Naive thymus-derived CD4-positive, alpha-beta T cell (primary cell): ENCODE data around the gene ASF1B. TPM values are rescaled to one million over a fixed set of nuclear protein-coding genes. Genes with fewer than 3 reads are reported as not detected.
"Not testable (repeated sequence)": the region's sequence is repeated elsewhere in the genome, so short reads cannot be mapped to it uniquely, and the experiment has no call there.

Experiments
- ATAC-seq: fragments of 150-1000 bp; cut with Tn5 transposase; 2 replicates; pipeline ENCODE4 v1.10.0; 2021; ENCODE audit warnings: mild to moderate bottlenecking, moderate library complexity
- CTCF ChIA-PET: fragments of 350-600 bp; sonication (Branson Sonifier 250); formaldehyde crosslinking; loops from one replicate; lab custom pipeline; 2021; ENCODE audit warnings: antibody characterized with exemption; lab: Charles Lee
- POLR2A ChIA-PET: fragments of 350-600 bp; sonication (Branson Sonifier 250); formaldehyde crosslinking; loops from one replicate; lab custom pipeline; 2021; ENCODE audit warnings: antibody characterized with exemption, inconsistent platforms; lab: Charles Lee
- DNase-seq, 9 donors: peaks; one replicate each; pipeline versions ENCODE4 v3.0.0 to v3.0.0-alpha.2; 2020 to 2022; ENCODE audit warnings: mixed read lengths in 1 of 9
- H3K27ac ChIP-seq: one replicate; pipeline ENCODE4 v1.7.0; 2013; ENCODE audit warnings: mild to moderate bottlenecking, low read depth, low read length, moderate library complexity
- H3K27me3 ChIP-seq, 2 donors: one replicate each; pipeline ENCODE4 v1.7.0; 2013; ENCODE audit warnings: low read length in 2 of 2, mild to moderate bottlenecking in 2 of 2, moderate library complexity in 2 of 2; ENCODE audit not compliant: control insufficient read depth in 2 of 2, insufficient read depth in 2 of 2
- H3K36me3 ChIP-seq, 3 experiments: 1 replicate in 2 of 3; 2 replicates in 1 of 3; pipeline ENCODE4 v1.7.0; 2013; ENCODE audit warnings: low read length in 3 of 3, mild to moderate bottlenecking in 3 of 3, moderate library complexity in 1 of 3; ENCODE audit not compliant: insufficient read depth in 3 of 3, control insufficient read depth in 2 of 3
- H3K4me1 ChIP-seq, 2 donors: one replicate each; pipeline ENCODE4 v1.7.0; 2013; ENCODE audit warnings: low read length in 2 of 2, mild to moderate bottlenecking in 2 of 2, moderate library complexity in 1 of 2; ENCODE audit not compliant: control insufficient read depth in 2 of 2, insufficient read depth in 2 of 2
- H3K4me3 ChIP-seq: 2 replicates; pipeline ENCODE4 v1.7.0; 2013; ENCODE audit warnings: mild to moderate bottlenecking, low read length
- H3K9me3 ChIP-seq, 3 experiments: 1 replicate in 2 of 3; 2 replicates in 1 of 3; pipeline ENCODE4 v1.7.0; 2013; ENCODE audit warnings: low read length in 3 of 3; ENCODE audit not compliant: control insufficient read depth in 2 of 3
- H3K27ac Mint-ChIP-seq, 9 donors: one replicate each; pipeline ENCODE4 v1.8.0; 2020 to 2022; ENCODE audit warnings: mixed read lengths in 9 of 9, mild to moderate bottlenecking in 8 of 9, moderate library complexity in 5 of 9, inconsistent platforms in 2 of 9
- H3K27me3 Mint-ChIP-seq, 5 donors: one replicate each; pipeline ENCODE4 v1.8.0; 2021 to 2022; ENCODE audit warnings: mixed read lengths in 5 of 5, mild to moderate bottlenecking in 1 of 5
- H3K36me3 Mint-ChIP-seq, 5 donors: one replicate each; pipeline ENCODE4 v1.8.0; 2020 to 2022; ENCODE audit warnings: mixed read lengths in 5 of 5, mild to moderate bottlenecking in 3 of 5, inconsistent platforms in 1 of 5
- H3K4me1 Mint-ChIP-seq, 7 donors: one replicate each; pipeline ENCODE4 v1.8.0; 2020 to 2022; ENCODE audit warnings: mixed read lengths in 7 of 7, mild to moderate bottlenecking in 3 of 7, inconsistent platforms in 1 of 7
- H3K4me3 Mint-ChIP-seq, 10 donors: one replicate each; pipeline ENCODE4 v1.8.0; 2020 to 2022; ENCODE audit warnings: mild to moderate bottlenecking in 10 of 10, mixed read lengths in 10 of 10, moderate library complexity in 6 of 10, inconsistent platforms in 2 of 10
- H3K9me3 Mint-ChIP-seq, 11 donors: one replicate each; pipeline ENCODE4 v1.8.0; 2020 to 2022; ENCODE audit warnings: mixed read lengths in 11 of 11, mild to moderate bottlenecking in 4 of 11, inconsistent platforms in 1 of 11, moderate library complexity in 1 of 11
- intact Hi-C, 2 donors: fragments of 100-400 bp; cut with micrococcal nuclease; formaldehyde crosslinking; loops; one replicate each; pipeline ENCODE4 v1.15.1; 2023
- polyA plus RNA-seq, 2 donors: library from polyadenylated mRNA; unstranded; fragments of 300-500 nt; fragmentation: Illumina TruSeq; gene quantifications; one replicate each; pipeline ENCODE4 v1.2.3, GENCODE V29; 2021
- total RNA-seq, 6 experiments: library from RNA in 5 of 6; stranded (reverse) in 5 of 6; gene quantifications; 1 replicate in 5 of 6; 2 replicates in 1 of 6; pipeline ENCODE4 v1.2.3 and lab custom pipeline; 2021 to 2026

The ASF1B gene
- total and polyA plus RNA-seq, 7 experiments from 2014 or later: 0.98 to 79.0 (median 2.4) TPM

GRCh38 chr19:14181199-14181598 lies 44.8 kb upstream of the ASF1B start:
- Mint-ChIP-seq H3K27ac (peak overlapping the region in 1 of 9 donors; percentile 45), H3K36me3 (peaks cover 0 to 13% (median 2%) of the 10 kb centered on the region in 5 donors)
- H3K27me3 ChIP-seq, H3K27ac ChIP-seq, DNase-seq, ATAC-seq, H3K4me1 Mint-ChIP-seq, CTCF ChIA-PET, H3K27me3 Mint-ChIP-seq, H3K4me1 ChIP-seq, H3K4me3 Mint-ChIP-seq, H3K9me3 Mint-ChIP-seq, intact Hi-C loops, H3K4me3 ChIP-seq, H3K9me3 ChIP-seq: not testable (repeated sequence)
- H3K36me3 ChIP-seq: peaks cover 0 to 21% (median 0%) of the 10 kb centered on the region in 3 experiments
- POLR2A ChIA-PET: interaction anchor here (0.6 to 0.9 kb wide), 2 partner anchors 10 to 1955 kb away, joined by 3 read pairs; no protein-coding TSS in a partner anchor

DNA sequence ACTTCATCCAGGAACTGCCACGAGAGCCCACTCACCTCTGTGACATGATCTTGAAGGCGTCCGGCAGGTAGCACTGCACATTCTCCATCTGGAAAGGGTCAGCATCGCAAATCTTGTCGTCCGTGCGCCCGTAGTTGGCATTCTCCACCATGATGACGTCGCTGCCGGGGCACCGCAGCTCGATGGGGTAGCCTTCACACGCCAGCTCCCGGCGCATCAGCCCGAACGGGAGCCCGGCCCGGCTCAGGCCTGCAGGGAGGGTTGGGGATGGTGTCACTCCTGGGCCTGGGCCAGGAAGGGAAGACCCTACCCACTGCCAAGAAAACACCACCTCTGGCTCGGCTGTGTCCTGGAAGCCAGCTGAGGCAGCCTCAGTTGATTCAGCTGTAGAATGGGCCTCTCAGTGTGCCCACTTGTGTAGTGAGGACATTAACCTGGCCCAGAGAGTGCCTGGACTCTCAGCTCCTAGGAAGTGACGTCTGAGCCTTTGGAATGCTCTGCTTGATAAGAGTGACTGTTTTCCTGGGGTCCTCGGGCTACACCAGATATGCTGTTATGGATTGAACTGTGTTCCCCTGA lies 41.2 kb upstream of the ASF1B start:
- H3K27me3 ChIP-seq: no peaks in the 10 kb centered on the region
- intact Hi-C loops: no loop called here
- H3K27ac ChIP-seq: no peak overlapping the region
- ATAC-seq (no peak), DNase-seq (no peak)
- Mint-ChIP-seq H3K4me3 (no peak overlapping the region), H3K9me3 (no peaks in the 10 kb centered on the region), H3K27me3 (no peaks in the 10 kb centered on the region), H3K36me3 (peaks cover 5 to 19% (median 7%) of the 10 kb centered on the region in 5 donors), H3K27ac (no peak overlapping the region), H3K4me1 (peaks cover 6 to 10% (median 7%) of the 10 kb centered on the region in 7 donors)
- H3K4me3 ChIP-seq: no peak overlapping the region
- H3K4me1 ChIP-seq: no peaks in the 10 kb centered on the region
- CTCF ChIA-PET: no interaction called here
- H3K36me3 ChIP-seq: peaks cover 0 to 38% (median 0%) of the 10 kb centered on the region in 3 experiments
- POLR2A ChIA-PET: no interaction called here
- no peaks in the 10 kb centered on the region for H3K9me3 ChIP-seq

DNA sequence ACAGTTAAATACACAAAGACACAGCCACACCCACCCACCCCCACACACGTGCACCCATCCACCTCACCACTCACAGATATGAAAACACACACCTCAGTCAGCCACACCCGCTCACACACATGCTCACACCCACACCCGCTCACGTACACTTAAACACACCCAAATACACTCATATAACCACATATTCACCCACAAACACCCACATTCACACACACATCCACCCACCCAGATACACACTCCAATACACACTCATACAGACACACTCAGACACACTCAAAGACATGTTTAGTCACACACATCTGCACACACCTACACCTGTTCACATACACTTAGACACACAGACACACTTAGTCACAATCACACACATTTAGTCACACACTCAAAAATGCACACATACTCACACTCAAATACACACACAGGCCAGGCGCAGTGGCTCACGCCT lies 39.0 kb upstream of the ASF1B start:
- no peaks in the 10 kb centered on the region for H3K9me3 ChIP-seq
- DNase-seq: no peak
- H3K27ac ChIP-seq: no peak overlapping the region
- no peaks in the 10 kb centered on the region for H3K27me3 Mint-ChIP-seq
- H3K4me1 ChIP-seq: no peaks in the 10 kb centered on the region
- H3K4me3 Mint-ChIP-seq: no peak overlapping the region
- H3K4me3 ChIP-seq: no peak overlapping the region
- peaks cover 6 to 14% (median 7%) of the 10 kb centered on the region in 7 donors for H3K4me1 Mint-ChIP-seq
- H3K27me3 ChIP-seq: no peaks in the 10 kb centered on the region
- peaks cover 0 to 53% (median 0%) of the 10 kb centered on the region in 3 experiments for H3K36me3 ChIP-seq
- peaks cover 0 to 2% (median 0%) of the 10 kb centered on the region in 11 donors for H3K9me3 Mint-ChIP-seq
- POLR2A ChIA-PET: interaction anchor here (1.6 kb wide), 1 partner anchor 8 kb away, joined by 4 read pairs; no protein-coding TSS in a partner anchor
- H3K36me3 Mint-ChIP-seq: peaks cover 10 to 37% (median 18%) of the 10 kb centered on the region in 5 donors
- ATAC-seq: no peak
- H3K27ac Mint-ChIP-seq: peak overlapping the region in 8 of 9 donors; percentile 0 to 75 (median 49)
- CTCF ChIA-PET: interaction anchor here (0.7 kb wide), 1 partner anchor 174 kb away, joined by 3 read pairs; no protein-coding TSS in a partner anchor
- intact Hi-C loops: no loop called here

DNA sequence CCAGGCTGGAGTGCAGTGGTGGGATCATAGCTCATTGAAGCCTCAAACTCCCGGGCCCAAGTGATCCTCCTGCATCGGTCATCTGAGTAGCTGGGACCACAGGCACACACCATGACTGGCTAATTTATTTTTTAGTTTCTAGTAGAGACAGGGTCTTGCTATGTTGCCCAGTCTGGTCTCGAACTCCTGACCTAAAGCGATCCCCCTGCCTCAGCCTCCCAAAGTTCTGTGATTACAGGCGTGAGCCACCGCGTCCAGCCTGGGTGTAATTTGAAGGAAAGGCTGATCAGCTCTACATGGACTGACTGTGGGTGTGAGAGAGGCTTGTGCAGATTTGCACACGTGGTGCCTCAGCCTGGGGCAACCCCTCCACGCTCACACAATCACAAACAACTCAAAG lies 38.5 kb upstream of the ASF1B start:
- Mint-ChIP-seq H3K4me3 (no peak overlapping the region), H3K27ac (peak overlapping the region in 4 of 9 donors; percentile 33 to 75 (median 74)), H3K9me3 (peaks cover 0 to 3% (median 0%) of the 10 kb centered on the region in 11 donors), H3K27me3 (no peaks in the 10 kb centered on the region), H3K36me3 (peaks cover 15 to 42% (median 23%) of the 10 kb centered on the region in 5 donors), H3K4me1 (peaks cover 6 to 14% (median 8%) of the 10 kb centered on the region in 7 donors)
- DNase-seq (no peak), ATAC-seq (no peak)
- peaks cover 0 to 58% (median 0%) of the 10 kb centered on the region in 3 experiments for H3K36me3 ChIP-seq
- no peaks in the 10 kb centered on the region for H3K27me3 ChIP-seq
- ChIA-PET POLR2A (no interaction called here), CTCF (no interaction called here)
- H3K4me3 ChIP-seq: no peak overlapping the region
- H3K9me3 ChIP-seq: no peaks in the 10 kb centered on the region
- intact Hi-C loops: no loop called here
- no peak overlapping the region for H3K27ac ChIP-seq
- H3K4me1 ChIP-seq: no peaks in the 10 kb centered on the region

DNA sequence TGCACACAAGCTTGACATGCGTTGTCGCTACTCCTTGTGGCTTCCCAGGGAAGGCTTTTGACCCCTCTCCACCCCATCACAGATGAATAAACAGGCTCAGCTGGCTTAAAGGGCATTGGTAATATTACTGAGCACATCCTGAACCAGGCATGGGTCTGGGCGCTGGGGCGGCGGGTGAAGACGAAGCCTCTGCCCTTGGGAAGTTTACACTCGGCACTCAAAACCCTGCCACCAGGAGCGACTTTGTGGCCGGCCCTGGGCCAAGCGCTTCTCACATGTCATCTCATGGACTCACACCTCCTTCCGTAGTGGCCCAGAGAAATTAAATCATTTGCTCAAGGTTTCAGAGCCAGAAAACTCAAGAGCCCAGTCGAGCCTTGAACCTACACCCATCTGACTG lies 32.6 kb upstream of the ASF1B start:
- DNase-seq (no peak), ATAC-seq (no peak)
- peak overlapping the region in 5 of 9 donors; percentile 21 to 97 (median 85) for H3K27ac Mint-ChIP-seq
- intact Hi-C loops: no loop called here
- no peaks in the 10 kb centered on the region for H3K27me3 ChIP-seq
- peaks cover 11 to 24% (median 15%) of the 10 kb centered on the region in 5 donors for H3K36me3 Mint-ChIP-seq
- H3K27me3 Mint-ChIP-seq: no peaks in the 10 kb centered on the region
- peaks cover 0 to 38% (median 0%) of the 10 kb centered on the region in 3 experiments for H3K36me3 ChIP-seq
- POLR2A ChIA-PET: interaction anchor here (1.7 to 2.1 kb wide), 2 partner anchors 13 to 32 kb away, joined by 4 to 11 read pairs; partner anchors contain the start of gene ASF1B
- H3K9me3 Mint-ChIP-seq: peaks cover 0 to 3% (median 0%) of the 10 kb centered on the region in 11 donors
- no peaks in the 10 kb centered on the region for H3K9me3 ChIP-seq
- no peak overlapping the region for H3K27ac ChIP-seq
- no peak overlapping the region for H3K4me3 ChIP-seq
- H3K4me1 ChIP-seq: peaks cover 11 to 15% of the 10 kb centered on the region in 2 donors
- H3K4me3 Mint-ChIP-seq: peak overlapping the region in 2 of 10 donors; percentile 59 to 69
- peaks cover 18 to 31% (median 26%) of the 10 kb centered on the region in 7 donors for H3K4me1 Mint-ChIP-seq
- CTCF ChIA-PET: interaction anchor here (0.5 to 1.5 kb wide), 7 partner anchors 12 to 179 kb away, joined by 3 to 5 read pairs (median 4); partner anchors contain the start of gene ASF1B

DNA sequence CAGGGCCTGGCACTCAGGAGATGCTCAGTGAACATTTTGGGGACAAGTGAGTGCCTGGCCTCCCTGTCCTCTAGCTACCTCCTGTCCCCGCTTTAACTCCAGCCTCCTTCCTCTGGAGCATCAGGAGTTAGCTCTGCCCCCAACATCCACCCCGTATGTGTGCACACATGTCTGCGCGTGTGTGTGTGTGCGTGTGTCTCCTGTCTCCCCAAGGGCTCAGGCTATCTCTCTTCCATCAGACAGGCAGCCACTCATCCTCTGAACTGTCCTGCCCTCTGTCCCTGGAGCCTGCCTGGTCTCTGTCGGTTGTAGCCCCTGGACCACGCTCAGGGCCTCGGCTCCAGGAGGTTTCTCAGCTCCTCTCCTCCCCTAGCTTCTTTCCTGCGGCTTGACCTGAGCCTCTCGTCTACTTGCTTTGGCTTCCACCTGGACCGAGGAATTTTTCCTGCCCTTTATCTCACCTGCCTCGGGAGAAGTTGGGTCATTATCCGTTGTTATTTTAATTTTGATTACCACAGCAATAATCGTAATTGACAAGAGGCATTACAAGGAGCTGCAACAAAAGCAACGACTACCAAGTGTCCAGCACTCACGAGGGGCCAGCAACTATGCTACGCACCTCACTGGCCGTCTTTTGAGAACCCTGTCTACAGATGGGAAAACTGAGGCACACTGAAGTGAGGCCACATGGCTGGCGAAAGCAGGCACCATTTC lies 32.0 kb upstream of the ASF1B start:
- ATAC-seq: no peak
- Histone ChIP-seq H3K4me3 (no peak overlapping the region), H3K27me3 (no peaks in the 10 kb centered on the region), H3K4me1 (peaks cover 11 to 15% of the 10 kb centered on the region in 2 donors), H3K9me3 (no peaks in the 10 kb centered on the region), H3K36me3 (peaks cover 0 to 35% (median 0%) of the 10 kb centered on the region in 3 experiments), H3K27ac (peak overlapping the region; percentile 68)
- ChIA-PET POLR2A (interaction anchor here (1.1 to 3.0 kb wide), 7 partner anchors 8 to 31 kb away, joined by 3 to 22 read pairs (median 6); partner anchors contain the start of gene ASF1B), CTCF (interaction anchor here (0.5 to 1.6 kb wide), 10 partner anchors 10 to 325 kb away, joined by 3 to 8 read pairs (median 4); partner anchors contain the start of gene ASF1B)
- intact Hi-C loops: no loop called here
- Mint-ChIP-seq H3K36me3 (peaks cover 11 to 24% (median 15%) of the 10 kb centered on the region in 5 donors), H3K27me3 (no peaks in the 10 kb centered on the region), H3K4me3 (peak overlapping the region in 9 of 10 donors; percentile 13 to 97 (median 59)), H3K4me1 (peaks cover 18 to 31% (median 26%) of the 10 kb centered on the region in 7 donors), H3K9me3 (peaks cover 0 to 3% (median 0%) of the 10 kb centered on the region in 11 donors), H3K27ac (peak overlapping the region in 8 of 9 donors; percentile 36 to 97 (median 82))
- DNase-seq: no peak
